Measurements from ENCODE around the gene FOXF1.

Gene FOXF1

GRCh38 chr16:86554599-86554916 is 44.2 kb downstream of the FOXF1 start:
- no peak for DNase-seq (ENCODE audit: extremely low read depth in 1 of 2, low read depth in 1 of 2)

- peak; percentile 85 to 92 for DNase-seq (ENCODE audit: extremely low read depth in 1 of 2, low read depth in 1 of 2)
Observed at GRCh38 chr16:86554917-86555703, 44.8 kb downstream of the FOXF1 start, which contains the start of gene MTHFSD. MTHFSD (minus strand) TSS chr16:86555235; CDS start chr16:86555184, 51 bp downstream.

GRCh38 chr16:86555704-86556075 is 45.4 kb downstream of the FOXF1 start:
- no peak for DNase-seq (ENCODE audit: extremely low read depth in 1 of 2, low read depth in 1 of 2)

- no peak for DNase-seq (ENCODE audit: extremely low read depth in 1 of 2, low read depth in 1 of 2)
Observed at GRCh38 chr16:86556576-86556975, 46.2 kb downstream of the FOXF1 start.

- DNase-seq (ENCODE audit: extremely low read depth in 1 of 2, low read depth in 1 of 2), result no peak
Observed at GRCh38 chr16:86557587-86557986, 47.3 kb downstream of the FOXF1 start.

- DNase-seq (ENCODE audit: extremely low read depth in 1 of 2, low read depth in 1 of 2), result no peak
Observed at GRCh38 chr16:86558355-86559193, 48.2 kb downstream of the FOXF1 start.

GRCh38 chr16:86559802-86560305 is 49.5 kb downstream of the FOXF1 start:
- no peak for DNase-seq (ENCODE audit: extremely low read depth in 1 of 2, low read depth in 1 of 2)

- no peak for DNase-seq (ENCODE audit: extremely low read depth in 1 of 2, low read depth in 1 of 2)
Observed at GRCh38 chr16:86562356-86562755, 52.0 kb downstream of the FOXF1 start.

GRCh38 chr16:86563469-86564345 is 53.4 kb downstream of the FOXF1 start:
- peak; percentile 61 to 78 for DNase-seq (ENCODE audit: extremely low read depth in 1 of 2, low read depth in 1 of 2)
